Testis (tissue), 2 donors: Measurements from ENCODE around the gene PPIG.

ENCODE experiments used
- POLR2A ChIP-seq: fragments of 450-650 bp; IDR thresholded peaks from one replicate; pipeline ENCODE4 v1.6.1; 2017; ENCODE audit warnings: antibody characterized with exemption, mild to moderate bottlenecking, moderate library complexity
- TF ChIP-seq, protein P1 (sequence below), 3 experiments: fragments of 450-650 bp in 2 of 3; fragments of 200-600 bp in 1 of 3; sonication (generic) in 1 of 3; IDR thresholded peaks; one replicate each; pipeline ENCODE4 v1.5.1; 2016 to 2019; ENCODE audit warnings: antibody characterized with exemption in 3 of 3, mild to moderate bottlenecking in 2 of 3, moderate library complexity in 1 of 3

DNA sequence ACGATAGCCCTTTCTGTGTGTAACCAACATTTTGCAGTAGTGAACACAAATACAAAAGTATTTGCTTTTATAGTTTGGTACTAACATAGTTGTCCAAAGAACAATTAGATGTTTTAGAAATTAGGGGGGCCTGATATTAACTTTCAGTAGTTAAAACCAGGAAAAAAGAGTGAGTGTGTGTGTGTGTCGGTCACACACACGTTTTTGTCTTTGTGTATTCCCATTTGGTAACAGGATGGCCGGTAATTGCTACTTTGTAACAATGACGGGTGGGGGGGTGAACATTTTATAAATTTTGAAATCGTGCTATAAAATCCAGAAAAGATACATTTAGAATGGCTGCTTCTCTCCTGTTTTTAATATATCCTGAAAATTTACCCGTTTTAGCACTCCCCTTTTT, 1.5 kb downstream of the PPIG start:
- TF ChIP-seq POLR2A = no peak
- TF ChIP-seq, protein P1, sequence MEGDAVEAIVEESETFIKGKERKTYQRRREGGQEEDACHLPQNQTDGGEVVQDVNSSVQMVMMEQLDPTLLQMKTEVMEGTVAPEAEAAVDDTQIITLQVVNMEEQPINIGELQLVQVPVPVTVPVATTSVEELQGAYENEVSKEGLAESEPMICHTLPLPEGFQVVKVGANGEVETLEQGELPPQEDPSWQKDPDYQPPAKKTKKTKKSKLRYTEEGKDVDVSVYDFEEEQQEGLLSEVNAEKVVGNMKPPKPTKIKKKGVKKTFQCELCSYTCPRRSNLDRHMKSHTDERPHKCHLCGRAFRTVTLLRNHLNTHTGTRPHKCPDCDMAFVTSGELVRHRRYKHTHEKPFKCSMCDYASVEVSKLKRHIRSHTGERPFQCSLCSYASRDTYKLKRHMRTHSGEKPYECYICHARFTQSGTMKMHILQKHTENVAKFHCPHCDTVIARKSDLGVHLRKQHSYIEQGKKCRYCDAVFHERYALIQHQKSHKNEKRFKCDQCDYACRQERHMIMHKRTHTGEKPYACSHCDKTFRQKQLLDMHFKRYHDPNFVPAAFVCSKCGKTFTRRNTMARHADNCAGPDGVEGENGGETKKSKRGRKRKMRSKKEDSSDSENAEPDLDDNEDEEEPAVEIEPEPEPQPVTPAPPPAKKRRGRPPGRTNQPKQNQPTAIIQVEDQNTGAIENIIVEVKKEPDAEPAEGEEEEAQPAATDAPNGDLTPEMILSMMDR (IDR thresholded peaks at IDR 0.05) = no peak
